Measurements from ENCODE around the gene DRD1.

Gene DRD1

DNA sequence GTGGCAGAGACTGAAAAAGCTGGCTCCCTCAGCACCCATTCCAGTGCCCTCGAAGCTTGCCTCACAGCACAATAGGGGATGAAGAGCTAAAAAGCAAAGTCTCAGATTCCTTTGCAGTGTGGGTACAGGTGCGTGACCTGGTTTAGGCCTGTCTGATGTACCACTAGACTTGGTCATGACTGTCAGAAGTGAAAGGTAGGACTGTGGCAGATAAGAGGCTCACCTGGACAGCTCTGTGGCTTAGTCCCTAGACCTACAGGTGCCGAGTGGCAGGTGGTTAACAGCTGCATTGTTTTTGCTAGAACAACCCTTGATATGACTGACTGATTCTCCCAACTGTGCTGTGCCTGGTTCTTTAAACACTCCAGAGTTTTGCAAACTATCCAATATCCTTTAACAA, 19.7 kb upstream of the DRD1 start:
- TF ChIP-seq, protein P1, sequence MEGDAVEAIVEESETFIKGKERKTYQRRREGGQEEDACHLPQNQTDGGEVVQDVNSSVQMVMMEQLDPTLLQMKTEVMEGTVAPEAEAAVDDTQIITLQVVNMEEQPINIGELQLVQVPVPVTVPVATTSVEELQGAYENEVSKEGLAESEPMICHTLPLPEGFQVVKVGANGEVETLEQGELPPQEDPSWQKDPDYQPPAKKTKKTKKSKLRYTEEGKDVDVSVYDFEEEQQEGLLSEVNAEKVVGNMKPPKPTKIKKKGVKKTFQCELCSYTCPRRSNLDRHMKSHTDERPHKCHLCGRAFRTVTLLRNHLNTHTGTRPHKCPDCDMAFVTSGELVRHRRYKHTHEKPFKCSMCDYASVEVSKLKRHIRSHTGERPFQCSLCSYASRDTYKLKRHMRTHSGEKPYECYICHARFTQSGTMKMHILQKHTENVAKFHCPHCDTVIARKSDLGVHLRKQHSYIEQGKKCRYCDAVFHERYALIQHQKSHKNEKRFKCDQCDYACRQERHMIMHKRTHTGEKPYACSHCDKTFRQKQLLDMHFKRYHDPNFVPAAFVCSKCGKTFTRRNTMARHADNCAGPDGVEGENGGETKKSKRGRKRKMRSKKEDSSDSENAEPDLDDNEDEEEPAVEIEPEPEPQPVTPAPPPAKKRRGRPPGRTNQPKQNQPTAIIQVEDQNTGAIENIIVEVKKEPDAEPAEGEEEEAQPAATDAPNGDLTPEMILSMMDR (IDR thresholded peaks at IDR 0.05) = no peak
- Histone ChIP-seq H3K27ac (no peak overlapping the region), H3K4me1 (no peaks in the 10 kb centered on the region), H2AFZ (no peak overlapping the region), H3K4me2 (ENCODE audit: low read length) (no peak overlapping the region), H3K9me3 (ENCODE audit: control insufficient read depth, low read length) (no peaks in the 10 kb centered on the region), H3K27me3 (ENCODE audit: control insufficient read depth, insufficient read depth, low read length) (no peaks in the 10 kb centered on the region), H3K79me2 (no peaks in the 10 kb centered on the region), H3K4me3 (ENCODE audit: low read depth, low read length) (no peak overlapping the region), H3K36me3 (ENCODE audit: control insufficient read depth, insufficient read depth, low read length) (no peaks in the 10 kb centered on the region), H3K9ac (no peak overlapping the region)

DNA sequence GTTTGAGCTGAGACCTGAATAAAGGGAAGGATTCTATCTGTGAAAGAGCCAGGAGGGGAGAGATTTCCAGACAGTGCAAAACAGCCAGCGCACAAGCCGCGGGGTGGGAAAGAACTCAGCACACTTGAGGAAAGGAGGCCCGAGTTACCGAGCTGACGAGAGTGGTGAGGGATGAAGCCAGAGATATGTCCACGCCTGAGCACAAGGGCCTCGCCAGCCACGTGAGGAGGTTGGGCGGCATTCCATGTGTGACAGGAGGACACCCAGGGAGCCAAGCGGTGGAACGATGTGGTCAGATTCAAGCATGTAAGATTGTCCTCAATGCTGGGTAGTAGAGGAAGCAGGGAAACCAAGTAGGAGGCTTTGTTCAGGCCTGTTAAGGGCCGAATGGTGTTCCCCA, 17.4 kb upstream of the DRD1 start:
- no peak overlapping the region for H2AFZ ChIP-seq
- no peaks in the 10 kb centered on the region for H3K9me3 ChIP-seq (ENCODE audit: control insufficient read depth, low read length)
- no peaks in the 10 kb centered on the region for H3K27me3 ChIP-seq (ENCODE audit: control insufficient read depth, insufficient read depth, low read length)
- no peak overlapping the region for H3K4me2 ChIP-seq (ENCODE audit: low read length)
- no peak overlapping the region for H3K9ac ChIP-seq
- H3K4me3 ChIP-seq (ENCODE audit: low read depth, low read length) = no peak overlapping the region
- no peaks in the 10 kb centered on the region for H3K4me1 ChIP-seq
- no peak overlapping the region for H3K27ac ChIP-seq
- TF ChIP-seq, protein P1 (IDR thresholded peaks at IDR 0.05) = no peak
- H3K36me3 ChIP-seq (ENCODE audit: control insufficient read depth, insufficient read depth, low read length) = no peaks in the 10 kb centered on the region
- no peaks in the 10 kb centered on the region for H3K79me2 ChIP-seq

DNA sequence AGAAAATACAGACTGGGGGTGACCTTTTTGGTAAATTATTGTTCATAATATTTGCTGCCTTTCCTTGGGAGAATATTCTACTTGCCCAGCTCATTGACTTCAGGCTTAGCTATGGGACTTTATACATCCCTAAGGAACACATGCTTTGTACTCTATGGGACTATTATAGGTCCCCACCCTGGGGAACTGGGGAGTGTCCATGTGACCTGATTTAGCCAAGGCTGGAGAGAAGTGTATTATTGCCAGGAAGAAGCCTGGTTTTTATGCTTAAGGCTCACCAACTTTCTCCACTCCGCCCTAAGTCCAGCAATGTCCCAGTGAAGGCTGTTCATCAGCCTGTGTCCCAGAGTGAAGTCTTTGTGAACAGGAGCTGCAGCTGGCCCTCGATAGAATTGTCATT, 16.6 kb upstream of the DRD1 start:
- H3K4me3 ChIP-seq (ENCODE audit: low read depth, low read length) = no peak overlapping the region
- no peaks in the 10 kb centered on the region for H3K79me2 ChIP-seq
- no peak overlapping the region for H2AFZ ChIP-seq
- H3K4me2 ChIP-seq (ENCODE audit: low read length) = no peak overlapping the region
- H3K9ac ChIP-seq = no peak overlapping the region
- TF ChIP-seq, protein P1 (IDR thresholded peaks at IDR 0.05) = no peak
- H3K9me3 ChIP-seq (ENCODE audit: control insufficient read depth, low read length) = no peaks in the 10 kb centered on the region
- no peak overlapping the region for H3K27ac ChIP-seq
- no peaks in the 10 kb centered on the region for H3K4me1 ChIP-seq
- H3K36me3 ChIP-seq (ENCODE audit: control insufficient read depth, insufficient read depth, low read length) = no peaks in the 10 kb centered on the region
- no peaks in the 10 kb centered on the region for H3K27me3 ChIP-seq (ENCODE audit: control insufficient read depth, insufficient read depth, low read length)

DNA sequence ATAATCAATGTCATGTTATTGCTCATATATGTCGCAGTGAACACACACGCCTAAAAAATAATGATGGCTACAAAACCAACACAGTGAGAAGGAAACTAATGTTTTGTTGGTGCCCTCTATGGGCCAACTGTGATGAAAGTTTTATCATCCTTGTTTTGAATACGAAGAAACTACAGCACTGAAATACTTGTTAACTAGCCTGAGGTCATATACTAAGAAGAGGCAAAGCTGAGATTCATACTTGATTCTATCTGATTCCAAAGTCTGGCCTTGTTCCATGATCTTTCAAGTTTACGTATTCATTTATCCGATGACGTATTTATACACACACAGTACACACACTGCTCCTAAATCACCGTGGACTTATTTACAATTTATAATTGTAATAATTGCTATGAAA, 16.1 kb upstream of the DRD1 start:
- no peak overlapping the region for H2AFZ ChIP-seq
- H3K9ac ChIP-seq = no peak overlapping the region
- H3K4me1 ChIP-seq = no peaks in the 10 kb centered on the region
- H3K9me3 ChIP-seq (ENCODE audit: control insufficient read depth, low read length) = no peaks in the 10 kb centered on the region
- H3K4me2 ChIP-seq (ENCODE audit: low read length) = no peak overlapping the region
- H3K36me3 ChIP-seq (ENCODE audit: control insufficient read depth, insufficient read depth, low read length) = no peaks in the 10 kb centered on the region
- H3K4me3 ChIP-seq (ENCODE audit: low read depth, low read length) = no peak overlapping the region
- H3K27ac ChIP-seq = no peak overlapping the region
- H3K79me2 ChIP-seq = no peaks in the 10 kb centered on the region
- no peaks in the 10 kb centered on the region for H3K27me3 ChIP-seq (ENCODE audit: control insufficient read depth, insufficient read depth, low read length)
- TF ChIP-seq, protein P1 (IDR thresholded peaks at IDR 0.05) = peak; percentile 43

DNA sequence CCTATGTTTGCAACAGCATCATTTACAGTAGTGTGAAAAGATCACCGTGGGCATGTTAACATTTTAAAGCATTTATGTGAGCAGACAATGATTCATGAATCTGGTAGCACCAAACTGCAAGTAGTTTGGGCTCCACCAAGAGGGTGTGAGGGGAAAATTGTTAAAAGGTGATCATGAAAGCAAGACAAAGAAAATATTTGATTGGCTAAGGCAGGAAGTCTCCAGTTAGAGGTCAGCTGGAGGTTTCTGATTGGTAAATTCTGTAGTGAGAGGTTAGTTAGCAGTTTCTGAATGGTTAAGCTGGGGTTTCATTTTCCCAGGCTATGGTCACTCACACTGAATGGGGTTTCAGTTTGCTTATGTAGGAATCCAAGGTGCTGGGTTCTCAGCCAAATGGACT, 13.5 kb upstream of the DRD1 start:
- H3K4me1 ChIP-seq = no peaks in the 10 kb centered on the region
- no peak overlapping the region for H3K4me2 ChIP-seq (ENCODE audit: low read length)
- no peaks in the 10 kb centered on the region for H3K36me3 ChIP-seq (ENCODE audit: control insufficient read depth, insufficient read depth, low read length)
- TF ChIP-seq, protein P1 (IDR thresholded peaks at IDR 0.05) = no peak
- no peak overlapping the region for H2AFZ ChIP-seq
- no peak overlapping the region for H3K4me3 ChIP-seq (ENCODE audit: low read depth, low read length)
- no peaks in the 10 kb centered on the region for H3K27me3 ChIP-seq (ENCODE audit: control insufficient read depth, insufficient read depth, low read length)
- H3K27ac ChIP-seq = no peak overlapping the region
- no peaks in the 10 kb centered on the region for H3K79me2 ChIP-seq
- no peak overlapping the region for H3K9ac ChIP-seq
- no peaks in the 10 kb centered on the region for H3K9me3 ChIP-seq (ENCODE audit: control insufficient read depth, low read length)

All from parathyroid adenoma (tissue), 2 donors.